ENCODE data around the gene CD8B2.

CD8B2 gene

GRCh38 chr2:106516436-106516835, 29.3 kb downstream of the CD8B2 start:
- TF ChIP-seq SUZ12 (IDR thresholded peaks at IDR 0.05; ENCODE audit: extremely low read depth, insufficient read depth, insufficient read length) (no peak), ZNF274 (IDR thresholded peaks at IDR 0.05; ENCODE audit: low read depth, low read length) (no peak), YY1 (IDR thresholded peaks at IDR 0.05; ENCODE audit: insufficient read depth, insufficient read length) (no peak)
- Histone ChIP-seq H3K4me3 (ENCODE audit: insufficient read length, low read depth) (no peak overlapping the region), H3K36me3 (ENCODE audit: insufficient read depth, insufficient read length, low read length) (no peaks in the 10 kb centered on the region), H3K9me3 (ENCODE audit: insufficient read depth, low read length) (no peaks in the 10 kb centered on the region), H3K4me1 (ENCODE audit: insufficient read depth, insufficient read length) (no peaks in the 10 kb centered on the region), H3K27me3 (ENCODE audit: insufficient read depth, insufficient read length) (no peaks in the 10 kb centered on the region), H3K9ac (ENCODE audit: insufficient read length, low read depth) (no peak overlapping the region)
- DNase-seq (ENCODE audit: low read depth, low spot score), result no peak

GRCh38 chr2:106516864-106517263, 29.7 kb downstream of the CD8B2 start:
- no peak for TF ChIP-seq YY1 (IDR thresholded peaks at IDR 0.05; ENCODE audit: insufficient read depth, insufficient read length)
- TF ChIP-seq SUZ12 (IDR thresholded peaks at IDR 0.05; ENCODE audit: extremely low read depth, insufficient read depth, insufficient read length), result no peak
- no peak for TF ChIP-seq ZNF274 (IDR thresholded peaks at IDR 0.05; ENCODE audit: low read depth, low read length)
- Histone ChIP-seq H3K9me3 (ENCODE audit: insufficient read depth, low read length) (no peaks in the 10 kb centered on the region), H3K36me3 (ENCODE audit: insufficient read depth, insufficient read length, low read length) (no peaks in the 10 kb centered on the region), H3K4me3 (ENCODE audit: insufficient read length, low read depth) (no peak overlapping the region), H3K9ac (ENCODE audit: insufficient read length, low read depth) (no peak overlapping the region), H3K27me3 (ENCODE audit: insufficient read depth, insufficient read length) (no peaks in the 10 kb centered on the region), H3K4me1 (ENCODE audit: insufficient read depth, insufficient read length) (no peaks in the 10 kb centered on the region)
- DNase-seq (ENCODE audit: low read depth, low spot score), result no peak

- no peaks in the 10 kb centered on the region for H3K9me3 ChIP-seq (ENCODE audit: insufficient read depth, low read length)
- no peak for DNase-seq (ENCODE audit: low read depth, low spot score)
- no peaks in the 10 kb centered on the region for H3K4me1 ChIP-seq (ENCODE audit: insufficient read depth, insufficient read length)
- H3K9ac ChIP-seq (ENCODE audit: insufficient read length, low read depth), result no peak overlapping the region
- no peaks in the 10 kb centered on the region for H3K27me3 ChIP-seq (ENCODE audit: insufficient read depth, insufficient read length)
- TF ChIP-seq YY1 (IDR thresholded peaks at IDR 0.05; ENCODE audit: insufficient read depth, insufficient read length) (no peak), SUZ12 (IDR thresholded peaks at IDR 0.05; ENCODE audit: extremely low read depth, insufficient read depth, insufficient read length) (no peak), ZNF274 (IDR thresholded peaks at IDR 0.05; ENCODE audit: low read depth, low read length) (no peak)
- H3K36me3 ChIP-seq (ENCODE audit: insufficient read depth, insufficient read length, low read length), result no peaks in the 10 kb centered on the region
- no peak overlapping the region for H3K4me3 ChIP-seq (ENCODE audit: insufficient read length, low read depth)
Measured at GRCh38 chr2:106517329-106517728, 30.2 kb downstream of the CD8B2 start.

GRCh38 chr2:106519767-106520166, 32.6 kb downstream of the CD8B2 start:
- H3K27me3 ChIP-seq (ENCODE audit: insufficient read depth, insufficient read length), result no peaks in the 10 kb centered on the region
- TF ChIP-seq SUZ12 (IDR thresholded peaks at IDR 0.05; ENCODE audit: extremely low read depth, insufficient read depth, insufficient read length) (no peak), ZNF274 (IDR thresholded peaks at IDR 0.05; ENCODE audit: low read depth, low read length) (no peak), YY1 (IDR thresholded peaks at IDR 0.05; ENCODE audit: insufficient read depth, insufficient read length) (no peak)
- no peaks in the 10 kb centered on the region for H3K4me1 ChIP-seq (ENCODE audit: insufficient read depth, insufficient read length)
- H3K36me3 ChIP-seq (ENCODE audit: insufficient read depth, insufficient read length, low read length), result no peaks in the 10 kb centered on the region
- no peak for DNase-seq (ENCODE audit: low read depth, low spot score)
- peaks cover 14% of the 10 kb centered on the region; the same call in 1 of the 2 replicates for H3K9me3 ChIP-seq (ENCODE audit: insufficient read depth, low read length)
- no peak overlapping the region for H3K4me3 ChIP-seq (ENCODE audit: insufficient read length, low read depth)
- H3K9ac ChIP-seq (ENCODE audit: insufficient read length, low read depth), result no peak overlapping the region

GRCh38 chr2:106521016-106521415, 33.9 kb downstream of the CD8B2 start:
- Histone ChIP-seq H3K36me3 (ENCODE audit: insufficient read depth, insufficient read length, low read length) (no peaks in the 10 kb centered on the region), H3K9me3 (ENCODE audit: insufficient read depth, low read length) (peaks cover 14% of the 10 kb centered on the region; the same call in 1 of the 2 replicates), H3K9ac (ENCODE audit: insufficient read length, low read depth) (no peak overlapping the region), H3K27me3 (ENCODE audit: insufficient read depth, insufficient read length) (no peaks in the 10 kb centered on the region), H3K4me1 (ENCODE audit: insufficient read depth, insufficient read length) (no peaks in the 10 kb centered on the region), H3K4me3 (ENCODE audit: insufficient read length, low read depth) (no peak overlapping the region)
- TF ChIP-seq SUZ12 (IDR thresholded peaks at IDR 0.05; ENCODE audit: extremely low read depth, insufficient read depth, insufficient read length), result no peak
- no peak for TF ChIP-seq ZNF274 (IDR thresholded peaks at IDR 0.05; ENCODE audit: low read depth, low read length)
- TF ChIP-seq YY1 (IDR thresholded peaks at IDR 0.05; ENCODE audit: insufficient read depth, insufficient read length), result no peak
- DNase-seq (ENCODE audit: low read depth, low spot score), result no peak

GRCh38 chr2:106523976-106524665, 37.0 kb downstream of the CD8B2 start:
- no peaks in the 10 kb centered on the region for H3K27me3 ChIP-seq (ENCODE audit: insufficient read depth, insufficient read length)
- no peaks in the 10 kb centered on the region for H3K4me1 ChIP-seq (ENCODE audit: insufficient read depth, insufficient read length)
- no peak overlapping the region for H3K9ac ChIP-seq (ENCODE audit: insufficient read length, low read depth)
- no peaks in the 10 kb centered on the region for H3K36me3 ChIP-seq (ENCODE audit: insufficient read depth, insufficient read length, low read length)
- H3K4me3 ChIP-seq (ENCODE audit: insufficient read length, low read depth), result no peak overlapping the region
- H3K9me3 ChIP-seq (ENCODE audit: insufficient read depth, low read length), result peaks cover 14% of the 10 kb centered on the region; the same call in 1 of the 2 replicates
- no peak for TF ChIP-seq YY1 (IDR thresholded peaks at IDR 0.05; ENCODE audit: insufficient read depth, insufficient read length)
- TF ChIP-seq SUZ12 (IDR thresholded peaks at IDR 0.05; ENCODE audit: extremely low read depth, insufficient read depth, insufficient read length), result no peak
- no peak for TF ChIP-seq ZNF274 (IDR thresholded peaks at IDR 0.05; ENCODE audit: low read depth, low read length)
- no peak for DNase-seq (ENCODE audit: low read depth, low spot score)

- no peaks in the 10 kb centered on the region for H3K4me1 ChIP-seq (ENCODE audit: insufficient read depth, insufficient read length)
- no peaks in the 10 kb centered on the region for H3K36me3 ChIP-seq (ENCODE audit: insufficient read depth, insufficient read length, low read length)
- H3K27me3 ChIP-seq (ENCODE audit: insufficient read depth, insufficient read length), result no peaks in the 10 kb centered on the region
- H3K4me3 ChIP-seq (ENCODE audit: insufficient read length, low read depth), result no peak overlapping the region
- DNase-seq (ENCODE audit: low read depth, low spot score), result no peak
- TF ChIP-seq ZNF274 (IDR thresholded peaks at IDR 0.05; ENCODE audit: low read depth, low read length), result no peak
- no peak for TF ChIP-seq SUZ12 (IDR thresholded peaks at IDR 0.05; ENCODE audit: extremely low read depth, insufficient read depth, insufficient read length)
- no peak for TF ChIP-seq YY1 (IDR thresholded peaks at IDR 0.05; ENCODE audit: insufficient read depth, insufficient read length)
- no peaks in the 10 kb centered on the region for H3K9me3 ChIP-seq (ENCODE audit: insufficient read depth, low read length)
- no peak overlapping the region for H3K9ac ChIP-seq (ENCODE audit: insufficient read length, low read depth)
Measured at GRCh38 chr2:106530866-106531265, 43.7 kb downstream of the CD8B2 start.
